SK-N-SH (cell line): ENCODE measurements around the gene GSS. TPM values are rescaled to one million over a fixed set of nuclear protein-coding genes. Genes with fewer than 3 reads are reported as not detected.

Experiments
- CTCF ChIA-PET: fragments of 300-600, 350-600 bp; formaldehyde crosslinking; extraction: SDS; loops from one replicate; lab custom pipeline; 2021; lab: Yijun Ruan, JAX
- POLR2A ChIA-PET: fragments of 350-600 bp; sonication (Branson Sonifier 250); formaldehyde crosslinking; extraction: SDS; loops from one replicate; lab custom pipeline; 2020; ENCODE audit warnings: antibody characterized with exemption, inconsistent platforms; lab: Yijun Ruan, JAX
- DNase-seq: peaks from one replicate; pipeline ENCODE4 v3.0.0; 2012
- H2AFZ ChIP-seq: fragments of 200-600 bp; sonication (generic); 2 replicates; pipeline ENCODE4 v1.8.1; 2016; ENCODE audit warnings: antibody characterized with exemption, mild to moderate bottlenecking, low read depth
- H3F3A ChIP-seq: fragments of 200-600 bp; sonication (generic); replicated peaks from 2 replicates; pipeline ENCODE3; 2016; ENCODE audit warnings: antibody characterized with exemption, mild to moderate bottlenecking; ENCODE audit not compliant: insufficient read depth
- H3K27ac ChIP-seq, 2 experiments: fragments of 200-500 bp in 1 of 2; fragments of 200-600 bp in 1 of 2; sonication (Bioruptor generic) in 1 of 2; sonication (generic), shearing (Covaris generic) in 1 of 2; 2 replicates each; pipeline versions ENCODE4 v1.5.1 to v1.6.1; 2014 to 2016; ENCODE audit warnings: low read depth in 2 of 2, inconsistent platforms in 1 of 2, low read length in 1 of 2, mild to moderate bottlenecking in 1 of 2, mixed read lengths in 1 of 2
- H3K27me3 ChIP-seq: fragments of 200-600 bp; sonication (generic), shearing (Covaris generic); 2 replicates; pipeline ENCODE4 v1.6.1; 2016; ENCODE audit warnings: mixed run types; ENCODE audit not compliant: insufficient read depth
- H3K36me3 ChIP-seq, 2 experiments: fragments of 200-500 bp in 1 of 2; fragments of 200-600 bp in 1 of 2; sonication (Bioruptor generic) in 1 of 2; sonication (generic) in 1 of 2; replicated peaks in 1 of 2; 2 replicates each; pipeline versions ENCODE3 to v1.5.1; 2014 to 2016; ENCODE audit warnings: low read length in 1 of 2, mild to moderate bottlenecking in 1 of 2; ENCODE audit not compliant: insufficient read depth in 2 of 2, control insufficient read depth in 1 of 2
- H3K4me1 ChIP-seq, 2 experiments: fragments of 200-500 bp in 1 of 2; fragments of 200-600 bp in 1 of 2; sonication (Bioruptor generic) in 1 of 2; sonication (generic), shearing (Covaris generic) in 1 of 2; 2 replicates each; pipeline versions ENCODE4 v1.5.1 to v1.6.1; 2014 to 2016; ENCODE audit warnings: low read depth in 1 of 2, low read length in 1 of 2, mixed run types in 1 of 2; ENCODE audit not compliant: insufficient read depth in 2 of 2, control insufficient read depth in 1 of 2
- H3K4me2 ChIP-seq: fragments of 200-600 bp; sonication (generic), shearing (Covaris generic); 2 replicates; pipeline ENCODE4 v1.6.1; 2017; ENCODE audit warnings: mixed run types
- H3K4me3 ChIP-seq, 2 experiments: fragments of 200-500 bp in 1 of 2; fragments of 200-600 bp in 1 of 2; sonication (Bioruptor generic) in 1 of 2; sonication (generic), shearing (Covaris generic) in 1 of 2; 2 replicates each; pipeline versions ENCODE4 v1.5.1 to v1.8.1; 2014 to 2016; ENCODE audit warnings: low read depth in 2 of 2, inconsistent platforms in 1 of 2, low read length in 1 of 2, mild to moderate bottlenecking in 1 of 2, mixed read lengths in 1 of 2, moderate library complexity in 1 of 2
- H3K79me2 ChIP-seq: fragments of 200-600 bp; sonication (generic); 2 replicates; pipeline ENCODE4 v1.8.1; 2017; ENCODE audit warnings: mild to moderate bottlenecking; ENCODE audit not compliant: insufficient read depth
- H3K9ac ChIP-seq: fragments of 200-600 bp; sonication (generic); 2 replicates; pipeline ENCODE4 v1.6.1; 2017; ENCODE audit warnings: mixed run types
- H3K9me2 ChIP-seq: fragments of 200-600 bp; sonication (generic); 2 replicates; pipeline ENCODE4 v1.6.1; 2017; ENCODE audit warnings: mixed run types
- H3K9me3 ChIP-seq: fragments of 200-600 bp; sonication (generic); 2 replicates; pipeline ENCODE4 v1.6.1; 2017; ENCODE audit warnings: mixed run types, mild to moderate bottlenecking, moderate library complexity
- H4K20me1 ChIP-seq: fragments of 200-600 bp; sonication (generic); 2 replicates; pipeline ENCODE4 v1.6.1; 2017; ENCODE audit warnings: mild to moderate bottlenecking, mixed run types; ENCODE audit not compliant: insufficient read depth
- CHD2 ChIP-seq: fragments of 150-350 bp; IDR thresholded peaks from 2 replicates; pipeline ENCODE4 v1.6.1; 2018; ENCODE audit warnings: low read length; ENCODE audit not compliant: partially characterized antibody
- EZH2phosphoT487 ChIP-seq: fragments of 200-600 bp; sonication (generic); IDR thresholded peaks from 2 replicates; pipeline ENCODE4 v1.6.1; 2017; ENCODE audit warnings: low read depth, mixed run types, mild to moderate bottlenecking, antibody characterized with exemption, moderate library complexity, borderline replicate concordance
- MXI1 ChIP-seq: IDR thresholded peaks from 2 replicates; pipeline ENCODE4 v1.6.1; 2012; ENCODE audit warnings: mild to moderate bottlenecking, low read depth, low read length, improper control_type of control experiment
- NFIC ChIP-seq: IDR thresholded peaks from 2 replicates; pipeline ENCODE4 v1.4.0; 2012; ENCODE audit warnings: borderline replicate concordance
- REST ChIP-seq: IDR thresholded peaks from 2 replicates; pipeline ENCODE4 v1.6.1; 2012; ENCODE audit warnings: mild to moderate bottlenecking, low read depth, low read length, moderate library complexity
- RFX5 ChIP-seq: IDR thresholded peaks from 2 replicates; pipeline ENCODE4 v1.6.1; 2012; ENCODE audit warnings: mild to moderate bottlenecking, improper control_type of control experiment, low read length
- TAF1 ChIP-seq: IDR thresholded peaks from 2 replicates; pipeline ENCODE4 v1.6.1; 2012; ENCODE audit warnings: low read depth, mild to moderate bottlenecking, low read length, moderate library complexity, borderline replicate concordance
- TEAD4 ChIP-seq: IDR thresholded peaks from 2 replicates; pipeline ENCODE4 v1.4.0; 2012; ENCODE audit warnings: mild to moderate bottlenecking, borderline replicate concordance; ENCODE audit not compliant: insufficient read depth
- WGBS: methylation state at CpG from one replicate; pipeline ENCODE4 v1.1.6; 2017; ENCODE audit warnings: low lambda C conversion rate; 5-methylcytosine and 5-hydroxymethylcytosine counted together
- polyA plus RNA-seq, 3 experiments: library from polyadenylated mRNA; depleted of rRNA; stranded (reverse); fragments of >200 nt; gene quantifications; 2 replicates each; pipeline ENCODE4 v1.2.3, GENCODE V29; 2012
- TF ChIP-seq, protein P1 (sequence below): IDR thresholded peaks from 2 replicates; pipeline ENCODE4 v1.4.0; 2012; ENCODE audit warnings: low read depth, borderline replicate concordance
- TF ChIP-seq, protein P2 (sequence below): IDR thresholded peaks from 2 replicates; pipeline ENCODE4 v1.4.0; 2012; ENCODE audit warnings: low read depth, borderline replicate concordance
- TF ChIP-seq, protein P3 (sequence below): fragments of 200-600 bp; sonication (generic); IDR thresholded peaks from 2 replicates; pipeline ENCODE4 v1.6.1; 2017; ENCODE audit warnings: antibody characterized with exemption, mild to moderate bottlenecking, moderate library complexity

Gene GSS
- polyA plus RNA-seq, 1 of the 3 experiments (the other 2 are of a cell fraction), result 95.6 TPM

GRCh38 chr20:34985461-34986310 lies 30.1 kb upstream of the GSS start:
- no peaks in the 10 kb centered on the region for H4K20me1 ChIP-seq
- no peaks in the 10 kb centered on the region for H3K9me2 ChIP-seq
- H3K4me1 ChIP-seq, result peaks cover 0 to 5% of the 10 kb centered on the region in 2 experiments; a peak in 1 of 4 replicates
- H3F3A ChIP-seq, result no peaks in the 10 kb centered on the region
- DNase-seq, result no peak
- CTCF ChIA-PET, result interaction anchor here (1.5 kb wide), 1 partner anchor 17 kb away, joined by 3 read pairs; no protein-coding TSS in a partner anchor
- no peak overlapping the region for H3K27ac ChIP-seq
- H3K4me3 ChIP-seq, result no peak overlapping the region
- no peak overlapping the region for H3K4me2 ChIP-seq
- H3K27me3 ChIP-seq, result no peaks in the 10 kb centered on the region
- POLR2A ChIA-PET, result interaction anchor here (1.4 kb wide), 1 partner anchor 8 kb away, joined by 3 read pairs; no protein-coding TSS in a partner anchor
- H3K9me3 ChIP-seq, result no peaks in the 10 kb centered on the region
- WGBS, result 81% methylated on average over 20 of the region's 25 CpGs
- TF ChIP-seq MXI1 (no peak), EZH2phosphoT487 (no peak), TEAD4 (no peak), CHD2 (no peak), NFIC (no peak), REST (no peak)
- TF ChIP-seq, protein P1, sequence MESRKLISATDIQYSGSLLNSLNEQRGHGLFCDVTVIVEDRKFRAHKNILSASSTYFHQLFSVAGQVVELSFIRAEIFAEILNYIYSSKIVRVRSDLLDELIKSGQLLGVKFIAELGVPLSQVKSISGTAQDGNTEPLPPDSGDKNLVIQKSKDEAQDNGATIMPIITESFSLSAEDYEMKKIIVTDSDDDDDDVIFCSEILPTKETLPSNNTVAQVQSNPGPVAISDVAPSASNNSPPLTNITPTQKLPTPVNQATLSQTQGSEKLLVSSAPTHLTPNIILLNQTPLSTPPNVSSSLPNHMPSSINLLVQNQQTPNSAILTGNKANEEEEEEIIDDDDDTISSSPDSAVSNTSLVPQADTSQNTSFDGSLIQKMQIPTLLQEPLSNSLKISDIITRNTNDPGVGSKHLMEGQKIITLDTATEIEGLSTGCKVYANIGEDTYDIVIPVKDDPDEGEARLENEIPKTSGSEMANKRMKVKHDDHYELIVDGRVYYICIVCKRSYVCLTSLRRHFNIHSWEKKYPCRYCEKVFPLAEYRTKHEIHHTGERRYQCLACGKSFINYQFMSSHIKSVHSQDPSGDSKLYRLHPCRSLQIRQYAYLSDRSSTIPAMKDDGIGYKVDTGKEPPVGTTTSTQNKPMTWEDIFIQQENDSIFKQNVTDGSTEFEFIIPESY, result no peak
- no peaks in the 10 kb centered on the region for H3K36me3 ChIP-seq
- H3K79me2 ChIP-seq, result no peaks in the 10 kb centered on the region
- no peak overlapping the region for H3K9ac ChIP-seq
- H2AFZ ChIP-seq, result no peak overlapping the region

GRCh38 chr20:34984756-34985261 lies 29.2 kb upstream of the GSS start:
- ChIA-PET POLR2A (interaction anchor here (1.4 kb wide), 1 partner anchor 9 kb away, joined by 3 read pairs; no protein-coding TSS in a partner anchor), CTCF (interaction anchor here (1.5 kb wide), 1 partner anchor 18 kb away, joined by 3 read pairs; no protein-coding TSS in a partner anchor)
- TF ChIP-seq, protein P1, result no peak
- TF ChIP-seq, protein P2, sequence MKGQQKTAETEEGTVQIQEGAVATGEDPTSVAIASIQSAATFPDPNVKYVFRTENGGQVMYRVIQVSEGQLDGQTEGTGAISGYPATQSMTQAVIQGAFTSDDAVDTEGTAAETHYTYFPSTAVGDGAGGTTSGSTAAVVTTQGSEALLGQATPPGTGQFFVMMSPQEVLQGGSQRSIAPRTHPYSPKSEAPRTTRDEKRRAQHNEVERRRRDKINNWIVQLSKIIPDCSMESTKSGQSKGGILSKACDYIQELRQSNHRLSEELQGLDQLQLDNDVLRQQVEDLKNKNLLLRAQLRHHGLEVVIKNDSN, result no peak
- no peak for TF ChIP-seq RFX5
- TF ChIP-seq TEAD4, result no peak
- TF ChIP-seq, protein P3, sequence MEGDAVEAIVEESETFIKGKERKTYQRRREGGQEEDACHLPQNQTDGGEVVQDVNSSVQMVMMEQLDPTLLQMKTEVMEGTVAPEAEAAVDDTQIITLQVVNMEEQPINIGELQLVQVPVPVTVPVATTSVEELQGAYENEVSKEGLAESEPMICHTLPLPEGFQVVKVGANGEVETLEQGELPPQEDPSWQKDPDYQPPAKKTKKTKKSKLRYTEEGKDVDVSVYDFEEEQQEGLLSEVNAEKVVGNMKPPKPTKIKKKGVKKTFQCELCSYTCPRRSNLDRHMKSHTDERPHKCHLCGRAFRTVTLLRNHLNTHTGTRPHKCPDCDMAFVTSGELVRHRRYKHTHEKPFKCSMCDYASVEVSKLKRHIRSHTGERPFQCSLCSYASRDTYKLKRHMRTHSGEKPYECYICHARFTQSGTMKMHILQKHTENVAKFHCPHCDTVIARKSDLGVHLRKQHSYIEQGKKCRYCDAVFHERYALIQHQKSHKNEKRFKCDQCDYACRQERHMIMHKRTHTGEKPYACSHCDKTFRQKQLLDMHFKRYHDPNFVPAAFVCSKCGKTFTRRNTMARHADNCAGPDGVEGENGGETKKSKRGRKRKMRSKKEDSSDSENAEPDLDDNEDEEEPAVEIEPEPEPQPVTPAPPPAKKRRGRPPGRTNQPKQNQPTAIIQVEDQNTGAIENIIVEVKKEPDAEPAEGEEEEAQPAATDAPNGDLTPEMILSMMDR, result no peak
- TF ChIP-seq TAF1, result no peak

More at GRCh38 chr20:34984756-34985261, 29.2 kb upstream of the GSS start:
- H4K20me1 ChIP-seq, result no peaks in the 10 kb centered on the region
- no peaks in the 10 kb centered on the region for H3K27me3 ChIP-seq
- H3K9me3 ChIP-seq, result no peaks in the 10 kb centered on the region
- H3K36me3 ChIP-seq, result no peaks in the 10 kb centered on the region
- no peak overlapping the region for H3K4me2 ChIP-seq
- H3F3A ChIP-seq, result no peaks in the 10 kb centered on the region
- H3K4me3 ChIP-seq, result no peak overlapping the region
- no peaks in the 10 kb centered on the region for H3K9me2 ChIP-seq
- H3K4me1 ChIP-seq, result peaks cover 0 to 7% of the 10 kb centered on the region in 2 experiments; a peak in 1 of 4 replicates
- no peak for DNase-seq
- H3K79me2 ChIP-seq, result no peaks in the 10 kb centered on the region
- H3K9ac ChIP-seq, result no peak overlapping the region
- no peak overlapping the region for H3K27ac ChIP-seq
- 78% methylated on average over 4 of the region's 18 CpGs for WGBS
- H2AFZ ChIP-seq, result no peak overlapping the region
